Stimulated activated effector memory CD8-positive, alpha-beta T cell treated with anti-CD3 and anti-CD28 coated beads, Interleukin-12 subunit alpha, Interleukin-12 subunit beta, amount 100 ng/mL, for 72 hours (primary cell): ENCODE data around the gene SEL1L2.

Experiments used
- ATAC-seq: fragments of 150-1000 bp; cut with Tn5 transposase; 2 replicates; pipeline ENCODE4 v1.10.0; 2021
- DNase-seq, 2 donors: peaks; one replicate each; pipeline ENCODE4 v3.0.0; 2021 to 2022; ENCODE audit warnings: low spot score in 2 of 2
- H3K27ac Mint-ChIP-seq: one replicate; pipeline ENCODE4 v1.8.0; 2022; ENCODE audit warnings: mild to moderate bottlenecking, mixed read lengths
- H3K36me3 Mint-ChIP-seq: one replicate; pipeline ENCODE4 v1.8.0; 2022; ENCODE audit warnings: mild to moderate bottlenecking, mixed read lengths
- H3K4me1 Mint-ChIP-seq: one replicate; pipeline ENCODE4 v1.8.0; 2022; ENCODE audit warnings: mixed read lengths
- H3K4me3 Mint-ChIP-seq: one replicate; pipeline ENCODE4 v1.8.0; 2022; ENCODE audit warnings: mild to moderate bottlenecking, mixed read lengths
- H3K9me3 Mint-ChIP-seq: one replicate; pipeline ENCODE4 v1.8.0; 2022; ENCODE audit warnings: mixed read lengths

SEL1L2 gene

GRCh38 chr20:13821876-13822275, 168.5 kb downstream of the SEL1L2 start:
- Mint-ChIP-seq H3K9me3 (no peaks in the 10 kb centered on the region), H3K27ac (no peak overlapping the region), H3K4me3 (no peak overlapping the region), H3K4me1 (peaks cover 6% of the 10 kb centered on the region), H3K36me3 (peaks cover 22% of the 10 kb centered on the region)
- ATAC-seq = no peak
- no peak for DNase-seq

GRCh38 chr20:13819885-13820645, 170.3 kb downstream of the SEL1L2 start:
- DNase-seq (no peak), ATAC-seq (peak; percentile 70)
- Mint-ChIP-seq H3K27ac (no peak overlapping the region), H3K4me3 (no peak overlapping the region), H3K4me1 (peaks cover 6% of the 10 kb centered on the region), H3K9me3 (no peaks in the 10 kb centered on the region), H3K36me3 (peaks cover 40% of the 10 kb centered on the region)

- no peak for ATAC-seq
- H3K36me3 Mint-ChIP-seq = peaks cover 61% of the 10 kb centered on the region
- DNase-seq = no peak
- H3K4me3 Mint-ChIP-seq = no peak overlapping the region
- H3K27ac Mint-ChIP-seq = peak overlapping the region; percentile 61
- no peaks in the 10 kb centered on the region for H3K9me3 Mint-ChIP-seq
- peaks cover 6% of the 10 kb centered on the region for H3K4me1 Mint-ChIP-seq
These were observed 173.1 kb downstream of the SEL1L2 start for GRCh38 chr20:13817342-13817741.

GRCh38 chr20:13816757-13817156, 173.7 kb downstream of the SEL1L2 start:
- ATAC-seq = peak; percentile 40
- Mint-ChIP-seq H3K9me3 (no peaks in the 10 kb centered on the region), H3K4me3 (no peak overlapping the region), H3K27ac (peak overlapping the region; percentile 61), H3K36me3 (peaks cover 61% of the 10 kb centered on the region), H3K4me1 (peaks cover 6% of the 10 kb centered on the region)
- no peak for DNase-seq

- H3K4me1 Mint-ChIP-seq = peaks cover 6% of the 10 kb centered on the region
- H3K9me3 Mint-ChIP-seq = no peaks in the 10 kb centered on the region
- H3K4me3 Mint-ChIP-seq = no peak overlapping the region
- no peak overlapping the region for H3K27ac Mint-ChIP-seq
- DNase-seq (no peak), ATAC-seq (no peak)
- peaks cover 61% of the 10 kb centered on the region for H3K36me3 Mint-ChIP-seq
These were observed 175.7 kb downstream of the SEL1L2 start for GRCh38 chr20:13814672-13815071.

- no peaks in the 10 kb centered on the region for H3K9me3 Mint-ChIP-seq
- peaks cover 60% of the 10 kb centered on the region for H3K36me3 Mint-ChIP-seq
- DNase-seq = no peak
- H3K27ac Mint-ChIP-seq = no peak overlapping the region
- H3K4me1 Mint-ChIP-seq = peaks cover 6% of the 10 kb centered on the region
- H3K4me3 Mint-ChIP-seq = no peak overlapping the region
- ATAC-seq = no peak
These were observed 176.5 kb downstream of the SEL1L2 start for GRCh38 chr20:13813910-13814309.

GRCh38 chr20:13810446-13810845, 180.0 kb downstream of the SEL1L2 start:
- no peak for DNase-seq
- no peaks in the 10 kb centered on the region for H3K9me3 Mint-ChIP-seq
- ATAC-seq = no peak
- H3K36me3 Mint-ChIP-seq = peaks cover 28% of the 10 kb centered on the region
- H3K4me1 Mint-ChIP-seq = no peaks in the 10 kb centered on the region
- H3K4me3 Mint-ChIP-seq = no peak overlapping the region
- no peak overlapping the region for H3K27ac Mint-ChIP-seq

GRCh38 chr20:13809855-13810254, 180.6 kb downstream of the SEL1L2 start:
- Mint-ChIP-seq H3K4me1 (no peaks in the 10 kb centered on the region), H3K36me3 (peaks cover 29% of the 10 kb centered on the region), H3K9me3 (no peaks in the 10 kb centered on the region), H3K4me3 (no peak overlapping the region), H3K27ac (no peak overlapping the region)
- no peak for ATAC-seq
- no peak for DNase-seq

GRCh38 chr20:13809373-13809772, 181.0 kb downstream of the SEL1L2 start:
- no peak overlapping the region for H3K27ac Mint-ChIP-seq
- no peak overlapping the region for H3K4me3 Mint-ChIP-seq
- peaks cover 29% of the 10 kb centered on the region for H3K36me3 Mint-ChIP-seq
- DNase-seq (no peak), ATAC-seq (no peak)
- H3K9me3 Mint-ChIP-seq = no peaks in the 10 kb centered on the region
- no peaks in the 10 kb centered on the region for H3K4me1 Mint-ChIP-seq

- no peak for DNase-seq
- H3K4me3 Mint-ChIP-seq = no peak overlapping the region
These were observed 189.7 kb downstream of the SEL1L2 start for GRCh38 chr20:13800728-13801134.

GRCh38 chr20:13799974-13800373, 190.4 kb downstream of the SEL1L2 start:
- Mint-ChIP-seq H3K4me1 (no peaks in the 10 kb centered on the region), H3K9me3 (no peaks in the 10 kb centered on the region), H3K27ac (peak overlapping the region; percentile 8), H3K4me3 (no peak overlapping the region), H3K36me3 (peaks cover 99% of the 10 kb centered on the region)
- ATAC-seq = no peak
- no peak for DNase-seq

More at GRCh38 chr20:13800728-13801134, 189.7 kb downstream of the SEL1L2 start:
- H3K9me3 Mint-ChIP-seq = no peaks in the 10 kb centered on the region
- no peaks in the 10 kb centered on the region for H3K4me1 Mint-ChIP-seq
- H3K36me3 Mint-ChIP-seq = peaks cover 99% of the 10 kb centered on the region
- ATAC-seq = no peak
- H3K27ac Mint-ChIP-seq = no peak overlapping the region
